ENCODE measurements around the gene PLCXD1. TPM values are rescaled to one million over a fixed set of nuclear protein-coding genes. Genes with fewer than 3 reads are reported as not detected.

PLCXD1 gene
- total and polyA plus RNA-seq, 2 experiments from 2014 or later: 22.0 to 40.1 TPM

DNA sequence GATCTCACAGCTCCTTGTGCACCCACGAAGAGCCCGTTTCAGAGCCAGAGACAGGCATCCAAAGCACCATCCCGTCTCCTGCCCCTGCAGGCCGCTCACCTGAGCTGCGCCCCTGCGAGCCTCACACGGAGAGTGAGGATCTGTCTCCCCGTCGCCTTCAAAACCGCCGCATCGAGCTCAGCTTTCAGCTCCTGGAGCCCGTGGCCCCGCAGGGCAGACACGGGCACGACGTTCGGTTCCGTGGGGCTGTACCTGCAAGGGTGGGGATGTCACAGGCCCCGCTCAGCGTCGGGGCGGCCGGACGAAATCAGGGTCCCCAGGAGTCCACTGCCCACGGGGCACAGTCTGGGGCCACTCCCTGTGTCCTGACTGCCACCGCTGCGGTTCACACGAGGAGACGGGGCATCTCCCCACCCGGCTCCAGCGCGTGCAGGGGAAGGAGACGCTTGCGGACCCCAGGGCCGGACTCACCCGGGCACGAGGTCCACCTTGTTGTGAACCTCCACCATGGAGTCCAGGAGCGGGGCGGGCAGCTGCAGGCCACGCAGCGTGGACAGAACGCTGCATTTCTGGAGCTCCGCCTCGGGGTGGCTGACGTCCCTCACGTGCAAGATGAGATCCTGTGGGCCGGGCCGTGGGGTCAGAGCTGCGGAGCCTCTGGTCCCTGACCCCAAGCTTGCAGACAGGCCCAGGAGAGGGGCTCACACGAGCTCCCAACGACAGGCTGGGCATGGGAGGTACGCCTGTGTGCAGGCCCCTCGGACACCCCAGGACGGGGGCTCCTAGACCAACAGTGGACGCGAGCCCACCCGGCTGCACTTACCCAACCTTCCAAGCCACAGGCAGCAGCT, 26.3 kb downstream of the PLCXD1 start:
- TF ChIP-seq, protein P1, sequence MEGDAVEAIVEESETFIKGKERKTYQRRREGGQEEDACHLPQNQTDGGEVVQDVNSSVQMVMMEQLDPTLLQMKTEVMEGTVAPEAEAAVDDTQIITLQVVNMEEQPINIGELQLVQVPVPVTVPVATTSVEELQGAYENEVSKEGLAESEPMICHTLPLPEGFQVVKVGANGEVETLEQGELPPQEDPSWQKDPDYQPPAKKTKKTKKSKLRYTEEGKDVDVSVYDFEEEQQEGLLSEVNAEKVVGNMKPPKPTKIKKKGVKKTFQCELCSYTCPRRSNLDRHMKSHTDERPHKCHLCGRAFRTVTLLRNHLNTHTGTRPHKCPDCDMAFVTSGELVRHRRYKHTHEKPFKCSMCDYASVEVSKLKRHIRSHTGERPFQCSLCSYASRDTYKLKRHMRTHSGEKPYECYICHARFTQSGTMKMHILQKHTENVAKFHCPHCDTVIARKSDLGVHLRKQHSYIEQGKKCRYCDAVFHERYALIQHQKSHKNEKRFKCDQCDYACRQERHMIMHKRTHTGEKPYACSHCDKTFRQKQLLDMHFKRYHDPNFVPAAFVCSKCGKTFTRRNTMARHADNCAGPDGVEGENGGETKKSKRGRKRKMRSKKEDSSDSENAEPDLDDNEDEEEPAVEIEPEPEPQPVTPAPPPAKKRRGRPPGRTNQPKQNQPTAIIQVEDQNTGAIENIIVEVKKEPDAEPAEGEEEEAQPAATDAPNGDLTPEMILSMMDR (IDR thresholded peaks at IDR 0.05; ENCODE audit: poor library complexity): no peak
- TF ChIP-seq EZH2phosphoT487 (IDR thresholded peaks at IDR 0.05; ENCODE audit: low read depth, severe bottlenecking, unreplicated experiment) (no peak), EZH2 (IDR thresholded peaks at IDR 0.05; ENCODE audit: borderline replicate concordance) (no peak)
- no peaks in the 10 kb centered on the region for H3K79me2 ChIP-seq
- DNase-seq (ENCODE audit: low spot score): no peak
- no peak overlapping the region for H3K27ac ChIP-seq
- no peaks in the 10 kb centered on the region for H3K27me3 ChIP-seq
- H3K4me2 ChIP-seq: no peak overlapping the region
- H3K9me2 ChIP-seq (replicated peaks; ENCODE audit: insufficient read depth): no peaks in the 10 kb centered on the region
- 97% methylated on average over 49 of the region's 58 CpGs for WGBS (ENCODE audit: low lambda C conversion rate, missing lambda C conversion rate)
- no peak overlapping the region for H3K4me3 ChIP-seq
- H4K20me1 ChIP-seq (ENCODE audit: insufficient read depth, poor library complexity, severe bottlenecking): no peaks in the 10 kb centered on the region
- H3K36me3 ChIP-seq (replicated peaks; ENCODE audit: insufficient read depth, low read depth): no peaks in the 10 kb centered on the region
- no peaks in the 10 kb centered on the region for H3K4me1 ChIP-seq (ENCODE audit: insufficient read depth)
- H2AFZ ChIP-seq: no peak overlapping the region
- H3K9me3 ChIP-seq (ENCODE audit: low read depth): no peaks in the 10 kb centered on the region

DNA sequence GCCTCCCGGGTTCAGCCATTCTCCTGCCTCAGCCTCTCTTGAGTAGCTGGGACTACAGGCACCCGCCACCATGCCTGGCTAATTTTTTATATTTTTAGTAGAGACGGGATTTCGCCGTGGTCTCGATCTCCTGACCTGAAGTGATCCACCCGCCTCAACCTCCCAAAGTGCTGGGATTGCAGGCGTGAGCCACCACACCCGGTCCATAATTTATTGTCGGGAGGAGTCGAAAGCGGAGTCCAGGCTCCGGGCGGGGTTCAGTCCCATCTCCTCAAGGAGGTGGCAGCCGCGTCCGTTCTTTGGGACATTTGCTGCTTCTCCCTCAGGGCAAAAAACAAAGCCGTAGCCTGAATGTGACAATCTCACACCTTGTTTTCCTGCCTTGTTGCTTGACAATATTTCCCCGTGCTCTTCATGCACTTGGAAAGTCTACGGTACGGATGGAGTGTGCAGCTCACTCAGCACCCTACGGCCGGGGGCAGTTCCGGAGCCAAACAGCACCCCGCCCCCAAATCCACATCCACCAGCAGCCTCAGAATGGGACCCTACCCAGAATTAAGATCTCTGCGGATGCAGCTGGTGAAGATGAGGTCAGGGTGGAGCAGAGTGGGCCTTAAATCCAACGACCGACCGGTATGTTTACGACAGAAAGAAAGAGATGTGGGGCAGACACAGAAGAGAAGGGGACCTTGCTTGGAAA, 27.8 kb downstream of the PLCXD1 start:
- no peak overlapping the region for H3K27ac ChIP-seq
- TF ChIP-seq EZH2phosphoT487 (IDR thresholded peaks at IDR 0.05; ENCODE audit: low read depth, severe bottlenecking, unreplicated experiment) (no peak), EZH2 (IDR thresholded peaks at IDR 0.05; ENCODE audit: borderline replicate concordance) (no peak)
- TF ChIP-seq, protein P1 (IDR thresholded peaks at IDR 0.05; ENCODE audit: poor library complexity): no peak
- WGBS (ENCODE audit: low lambda C conversion rate, missing lambda C conversion rate): 94% methylated on average over 30 of the region's 30 CpGs
- no peak overlapping the region for H2AFZ ChIP-seq
- no peaks in the 10 kb centered on the region for H3K79me2 ChIP-seq
- H3K4me2 ChIP-seq: no peak overlapping the region
- no peak for DNase-seq (ENCODE audit: low spot score)
- no peaks in the 10 kb centered on the region for H3K9me3 ChIP-seq (ENCODE audit: low read depth)
- H3K27me3 ChIP-seq: no peaks in the 10 kb centered on the region
- no peaks in the 10 kb centered on the region for H3K4me1 ChIP-seq (ENCODE audit: insufficient read depth)
- H3K9me2 ChIP-seq (replicated peaks; ENCODE audit: insufficient read depth): no peaks in the 10 kb centered on the region
- H3K4me3 ChIP-seq: no peak overlapping the region
- H4K20me1 ChIP-seq (ENCODE audit: insufficient read depth, poor library complexity, severe bottlenecking): no peaks in the 10 kb centered on the region
- H3K36me3 ChIP-seq (replicated peaks; ENCODE audit: insufficient read depth, low read depth): no peaks in the 10 kb centered on the region

DNA sequence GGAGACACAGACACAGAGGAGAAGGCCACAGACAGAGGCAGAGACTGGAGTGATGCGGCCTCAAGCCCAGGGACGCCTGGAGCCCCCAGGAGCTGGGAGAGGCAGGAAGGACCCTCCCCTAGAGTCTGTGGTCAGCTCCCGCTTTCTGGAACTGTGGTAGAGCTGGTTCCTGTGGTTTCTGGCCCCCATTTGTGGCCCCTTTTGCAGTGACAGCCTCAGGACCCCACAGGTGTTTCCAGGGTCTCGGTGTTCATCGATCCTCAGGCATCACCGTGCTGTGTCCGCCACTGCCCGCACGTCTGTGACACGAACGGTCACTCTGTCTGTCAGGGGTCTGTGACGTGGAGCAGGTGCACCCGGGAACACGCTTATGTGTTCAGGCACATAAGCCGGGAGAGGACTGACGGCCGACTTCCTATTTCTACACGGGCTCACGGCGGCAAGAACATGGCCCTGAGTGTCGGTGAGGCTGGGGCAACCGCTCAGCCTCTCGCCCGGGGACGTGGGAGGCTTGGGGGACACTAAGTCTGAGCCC, 29.5 kb downstream of the PLCXD1 start:
- no peak overlapping the region for H3K27ac ChIP-seq
- H3K79me2 ChIP-seq: no peaks in the 10 kb centered on the region
- WGBS (ENCODE audit: low lambda C conversion rate, missing lambda C conversion rate): 95% methylated on average over 24 of the region's 25 CpGs
- TF ChIP-seq EZH2 (IDR thresholded peaks at IDR 0.05; ENCODE audit: borderline replicate concordance): no peak
- TF ChIP-seq EZH2phosphoT487 (IDR thresholded peaks at IDR 0.05; ENCODE audit: low read depth, severe bottlenecking, unreplicated experiment): no peak
- TF ChIP-seq, protein P1 (IDR thresholded peaks at IDR 0.05; ENCODE audit: poor library complexity): no peak
- no peak overlapping the region for H3K4me3 ChIP-seq
- H3K27me3 ChIP-seq: no peaks in the 10 kb centered on the region
- H3K9me2 ChIP-seq (replicated peaks; ENCODE audit: insufficient read depth): no peaks in the 10 kb centered on the region
- H3K4me2 ChIP-seq: no peak overlapping the region
- H3K9me3 ChIP-seq (ENCODE audit: low read depth): no peaks in the 10 kb centered on the region
- no peaks in the 10 kb centered on the region for H3K36me3 ChIP-seq (replicated peaks; ENCODE audit: insufficient read depth, low read depth)
- H2AFZ ChIP-seq: no peak overlapping the region
- H3K4me1 ChIP-seq (ENCODE audit: insufficient read depth): no peaks in the 10 kb centered on the region
- DNase-seq (ENCODE audit: low spot score): no peak
- no peaks in the 10 kb centered on the region for H4K20me1 ChIP-seq (ENCODE audit: insufficient read depth, poor library complexity, severe bottlenecking)

Data from hepatocyte (in vitro differentiated cells).